ENCODE results near the gene MOB3B.

The MOB3B gene

GRCh38 chr9:27540502-27540901 is 10.9 kb upstream of the MOB3B start:
- no peak for DNase-seq

GRCh38 chr9:27539479-27540441 is 10.1 kb upstream of the MOB3B start:
- DNase-seq, result no peak

GRCh38 chr9:27538647-27539046 is 9.0 kb upstream of the MOB3B start:
- DNase-seq, result peak; percentile 57

GRCh38 chr9:27537756-27538155 is 8.1 kb upstream of the MOB3B start:
- no peak for DNase-seq

GRCh38 chr9:27537027-27537435 is 7.4 kb upstream of the MOB3B start:
- no peak for DNase-seq

- no peak for DNase-seq
Measured at GRCh38 chr9:27536168-27536567, 6.6 kb upstream of the MOB3B start.

GRCh38 chr9:27535701-27536118 is 6.1 kb upstream of the MOB3B start:
- no peak for DNase-seq

- no peak for DNase-seq
Measured at GRCh38 chr9:27534658-27535209, 5.1 kb upstream of the MOB3B start.

- no peak for DNase-seq
Measured at GRCh38 chr9:27534131-27534530, 4.5 kb upstream of the MOB3B start.

- DNase-seq, result no peak
Measured at GRCh38 chr9:27533311-27533710, 3.7 kb upstream of the MOB3B start.

- DNase-seq, result no peak
Measured at GRCh38 chr9:27532046-27532445, 2.4 kb upstream of the MOB3B start.

- DNase-seq, result no peak
Measured at GRCh38 chr9:27530915-27531755, 1.5 kb upstream of the MOB3B start.

- no peak for DNase-seq
Measured at GRCh38 chr9:27528886-27529315, 713 bp downstream of the MOB3B start.

- no peak for DNase-seq
Measured at GRCh38 chr9:27528076-27528885, 1.3 kb downstream of the MOB3B start.

- no peak for DNase-seq
Measured at GRCh38 chr9:27527702-27528075, 1.9 kb downstream of the MOB3B start.

- DNase-seq, result no peak
Measured at GRCh38 chr9:27524236-27524635, 5.4 kb downstream of the MOB3B start, which contains the start of gene IFNK. Gene IFNK (plus strand): TSS chr9:27524290. CDS start chr9:27524337, 47 bp downstream.

GRCh38 chr9:27523141-27523540 is 6.5 kb downstream of the MOB3B start:
- DNase-seq, result no peak

- DNase-seq, result no peak
Measured at GRCh38 chr9:27520986-27521385, 8.6 kb downstream of the MOB3B start.

- DNase-seq, result no peak
Measured at GRCh38 chr9:27519466-27520465, 9.8 kb downstream of the MOB3B start.

- no peak for DNase-seq
Measured at GRCh38 chr9:27518809-27519208, 10.8 kb downstream of the MOB3B start.

- no peak for DNase-seq
Measured at GRCh38 chr9:27518006-27518405, 11.6 kb downstream of the MOB3B start.

All from NCI-H1105 treated with DMSO at 0.1 percent for 48 hours (cell line).